Fibroblast of skin of left quadriceps (primary cell): ENCODE data around the gene DST.

ENCODE experiments used
- DNase-seq, 2 experiments: peaks; one replicate each; pipeline ENCODE4 v3.0.0-alpha.2; 2013; ENCODE audit warnings: low read depth in 2 of 2

Gene DST

GRCh38 chr6:56435754-56436153, 206.9 kb downstream of the DST start:
- no peak for DNase-seq

GRCh38 chr6:56435326-56435725, 207.4 kb downstream of the DST start:
- no peak for DNase-seq

- DNase-seq = no peak
Measured at GRCh38 chr6:56434606-56435005, 208.1 kb downstream of the DST start.

GRCh38 chr6:56433119-56433518, 209.6 kb downstream of the DST start:
- DNase-seq = no peak

- no peak for DNase-seq
Measured at GRCh38 chr6:56432194-56432593, 210.5 kb downstream of the DST start.

- DNase-seq = no peak
Measured at GRCh38 chr6:56430629-56431600, 211.8 kb downstream of the DST start.

GRCh38 chr6:56424542-56425083, 218.1 kb downstream of the DST start:
- DNase-seq = no peak

- DNase-seq = no peak
Measured at GRCh38 chr6:56424064-56424463, 218.6 kb downstream of the DST start.

GRCh38 chr6:56420296-56420695, 222.4 kb downstream of the DST start:
- DNase-seq = no peak

GRCh38 chr6:56419191-56419590, 223.5 kb downstream of the DST start:
- peak in 1 of 2 experiments; percentile 5 for DNase-seq

- no peak for DNase-seq
Measured at GRCh38 chr6:56417823-56418222, 224.9 kb downstream of the DST start.

GRCh38 chr6:56416247-56416646, 226.4 kb downstream of the DST start:
- peak; percentile 67 to 76 for DNase-seq

- no peak for DNase-seq
Measured at GRCh38 chr6:56408976-56409375, 233.7 kb downstream of the DST start.
